Breast epithelium (tissue), 3 donors: ENCODE measurements around the gene DDX52.

ENCODE experiments used
- POLR2AphosphoS5 ChIP-seq, 3 donors: sonication (generic); formaldehyde crosslinking; IDR thresholded peaks; one replicate each; pipeline ENCODE4 v1.6.1; 2017; ENCODE audit warnings: antibody characterized with exemption in 3 of 3
- TF ChIP-seq, protein P1 (sequence below), 3 donors: fragments of 450-650 bp; IDR thresholded peaks; one replicate each; pipeline ENCODE4 v1.5.1; 2016 to 2017; ENCODE audit warnings: antibody characterized with exemption in 3 of 3, mild to moderate bottlenecking in 3 of 3, moderate library complexity in 3 of 3

DNA sequence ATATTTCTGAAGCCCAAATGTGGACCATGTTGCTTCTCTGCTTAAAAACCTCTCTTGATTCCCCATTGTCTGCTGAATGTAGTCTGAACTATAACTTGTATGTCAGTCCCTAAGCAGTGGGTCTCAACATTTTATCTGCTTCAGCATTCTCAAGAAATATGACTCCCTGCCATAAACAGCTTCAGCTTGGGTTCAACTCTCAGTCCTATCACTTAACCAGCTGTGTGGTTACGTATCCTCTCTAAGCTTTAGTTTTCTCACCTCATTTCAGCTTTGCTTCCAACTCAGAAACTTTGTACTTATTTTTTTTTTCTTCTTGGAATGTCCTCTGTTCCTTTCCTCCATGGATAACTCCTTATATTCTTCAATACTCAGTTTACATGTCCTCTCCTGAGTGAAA, 4.6 kb upstream of the DDX52 start:
- TF ChIP-seq, protein P1, sequence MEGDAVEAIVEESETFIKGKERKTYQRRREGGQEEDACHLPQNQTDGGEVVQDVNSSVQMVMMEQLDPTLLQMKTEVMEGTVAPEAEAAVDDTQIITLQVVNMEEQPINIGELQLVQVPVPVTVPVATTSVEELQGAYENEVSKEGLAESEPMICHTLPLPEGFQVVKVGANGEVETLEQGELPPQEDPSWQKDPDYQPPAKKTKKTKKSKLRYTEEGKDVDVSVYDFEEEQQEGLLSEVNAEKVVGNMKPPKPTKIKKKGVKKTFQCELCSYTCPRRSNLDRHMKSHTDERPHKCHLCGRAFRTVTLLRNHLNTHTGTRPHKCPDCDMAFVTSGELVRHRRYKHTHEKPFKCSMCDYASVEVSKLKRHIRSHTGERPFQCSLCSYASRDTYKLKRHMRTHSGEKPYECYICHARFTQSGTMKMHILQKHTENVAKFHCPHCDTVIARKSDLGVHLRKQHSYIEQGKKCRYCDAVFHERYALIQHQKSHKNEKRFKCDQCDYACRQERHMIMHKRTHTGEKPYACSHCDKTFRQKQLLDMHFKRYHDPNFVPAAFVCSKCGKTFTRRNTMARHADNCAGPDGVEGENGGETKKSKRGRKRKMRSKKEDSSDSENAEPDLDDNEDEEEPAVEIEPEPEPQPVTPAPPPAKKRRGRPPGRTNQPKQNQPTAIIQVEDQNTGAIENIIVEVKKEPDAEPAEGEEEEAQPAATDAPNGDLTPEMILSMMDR (IDR thresholded peaks at IDR 0.05): no peak
- TF ChIP-seq POLR2AphosphoS5 (IDR thresholded peaks at IDR 0.05): no peak
